Body of pancreas (tissue), 4 donors: Measurements from ENCODE around the gene MBNL1. TPM values are rescaled to one million over a fixed set of nuclear protein-coding genes. Genes with fewer than 3 reads are reported as not detected.

Experiments
- ATAC-seq: fragments of 150-250 bp; one replicate; pipeline ENCODE4 v1.9.1; 2016
- DNase-seq, 4 donors: peaks; one replicate each; pipeline ENCODE4 v3.0.0-alpha.2; 2019
- H3K27ac ChIP-seq, 4 donors: fragments of 200-600 bp; sonication (generic); 1 replicate in 3 of 4; 2 replicates in 1 of 4; pipeline versions ENCODE4 v1.5.1 to v1.6.1; 2016 to 2019; ENCODE audit warnings: mild to moderate bottlenecking in 1 of 4, mixed read lengths in 1 of 4, moderate library complexity in 1 of 4
- H3K27me3 ChIP-seq, 2 donors: fragments of 200-600 bp; sonication (generic); one replicate each; pipeline ENCODE4 v1.6.0; 2016; ENCODE audit warnings: mild to moderate bottlenecking in 1 of 2
- H3K36me3 ChIP-seq, 2 donors: fragments of 200-600 bp; sonication (generic); replicated peaks in 1 of 2; 2 replicates each; pipeline ENCODE4 v1.5.1; 2016; ENCODE audit warnings: low read depth in 2 of 2; ENCODE audit not compliant: insufficient read depth in 1 of 2
- H3K4me1 ChIP-seq: fragments of 200-600 bp; sonication (generic); one replicate; pipeline ENCODE4 v1.6.0; 2016
- H3K4me3 ChIP-seq, 2 donors: fragments of 200-600 bp; sonication (generic); 1 replicate in 1 of 2; 2 replicates in 1 of 2; pipeline ENCODE4 v1.5.1; 2016 to 2019
- H3K9me3 ChIP-seq, 3 donors: fragments of 200-600 bp; sonication (generic); 1 replicate in 2 of 3; 2 replicates in 1 of 3; pipeline ENCODE4 v1.5.1; 2016
- POLR2A ChIP-seq, 3 donors: fragments of 450-650 bp; IDR thresholded peaks; one replicate each; pipeline ENCODE4 v1.6.1; 2016; ENCODE audit warnings: antibody characterized with exemption in 3 of 3, mild to moderate bottlenecking in 2 of 3
- WGBS, 2 donors: methylation state at CpG; one replicate each; pipeline ENCODE4 v1.1.5; 2017; 5-methylcytosine and 5-hydroxymethylcytosine counted together
- intact Hi-C: fragments of 100-400 bp; cut with DNase I; formaldehyde crosslinking; loops from one replicate; pipeline ENCODE4 v1.15.1; 2023
- total RNA-seq, 2 donors: library from RNA; depleted of rRNA; stranded (reverse); fragments of >200 nt; gene quantifications; one replicate each; pipeline ENCODE4 v1.1.0, GENCODE V29; 2016
- TF ChIP-seq, protein P1 (sequence below), 7 experiments: fragments of 450-650 bp in 4 of 7; fragments of 200-600 bp in 3 of 7; sonication (generic) in 3 of 7; IDR thresholded peaks; one replicate each; pipeline ENCODE4 v1.5.1; 2016 to 2019; ENCODE audit warnings: antibody characterized with exemption in 7 of 7

The MBNL1 gene
- total RNA-seq, 2 donors from 2014 or later = 77.3 to 82.4 TPM

DNA sequence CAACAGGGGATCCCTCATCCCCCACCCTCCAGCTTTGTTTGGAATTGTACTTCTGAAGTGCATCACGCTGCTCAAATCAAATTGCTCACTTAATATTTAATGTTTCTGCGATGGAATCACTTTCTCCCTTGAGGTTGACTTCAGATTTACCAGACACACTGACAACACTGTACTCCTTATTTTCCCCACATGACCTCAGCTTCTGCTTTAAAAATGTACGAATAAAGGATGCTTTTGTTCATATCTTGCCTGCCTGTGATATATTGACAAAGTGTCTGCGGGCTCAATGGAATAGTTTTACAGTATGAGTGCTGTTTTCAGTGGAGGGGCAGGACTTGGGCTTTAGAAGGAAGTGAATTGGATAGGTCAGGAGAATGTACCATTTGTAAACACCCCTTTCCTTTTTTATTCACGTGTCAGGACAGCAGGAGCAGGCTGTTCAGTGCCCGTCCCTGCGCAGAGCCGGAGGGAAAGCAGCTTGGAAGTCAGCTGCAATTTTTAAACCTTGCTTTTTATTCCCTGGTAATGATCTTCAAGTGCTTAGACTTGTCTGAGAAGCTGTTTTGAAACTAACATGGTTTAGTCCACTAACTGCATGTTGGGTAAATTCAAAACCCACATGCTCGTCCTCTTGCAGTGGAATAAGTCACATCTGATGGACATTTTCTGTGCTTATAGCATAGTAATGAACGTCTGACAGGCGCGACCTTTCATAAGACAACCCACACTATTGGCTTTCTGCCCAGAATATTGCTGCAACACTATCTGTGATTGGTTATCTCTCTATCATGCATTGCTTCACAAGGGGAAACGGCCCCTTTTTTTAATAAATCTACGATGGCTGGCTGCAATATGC is 29.9 kb downstream of the MBNL1 start:
- TF ChIP-seq, protein P1, sequence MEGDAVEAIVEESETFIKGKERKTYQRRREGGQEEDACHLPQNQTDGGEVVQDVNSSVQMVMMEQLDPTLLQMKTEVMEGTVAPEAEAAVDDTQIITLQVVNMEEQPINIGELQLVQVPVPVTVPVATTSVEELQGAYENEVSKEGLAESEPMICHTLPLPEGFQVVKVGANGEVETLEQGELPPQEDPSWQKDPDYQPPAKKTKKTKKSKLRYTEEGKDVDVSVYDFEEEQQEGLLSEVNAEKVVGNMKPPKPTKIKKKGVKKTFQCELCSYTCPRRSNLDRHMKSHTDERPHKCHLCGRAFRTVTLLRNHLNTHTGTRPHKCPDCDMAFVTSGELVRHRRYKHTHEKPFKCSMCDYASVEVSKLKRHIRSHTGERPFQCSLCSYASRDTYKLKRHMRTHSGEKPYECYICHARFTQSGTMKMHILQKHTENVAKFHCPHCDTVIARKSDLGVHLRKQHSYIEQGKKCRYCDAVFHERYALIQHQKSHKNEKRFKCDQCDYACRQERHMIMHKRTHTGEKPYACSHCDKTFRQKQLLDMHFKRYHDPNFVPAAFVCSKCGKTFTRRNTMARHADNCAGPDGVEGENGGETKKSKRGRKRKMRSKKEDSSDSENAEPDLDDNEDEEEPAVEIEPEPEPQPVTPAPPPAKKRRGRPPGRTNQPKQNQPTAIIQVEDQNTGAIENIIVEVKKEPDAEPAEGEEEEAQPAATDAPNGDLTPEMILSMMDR (IDR thresholded peaks at IDR 0.05) = no peak
- peak in 2 of 3 donors; percentile 65 to 71 for TF ChIP-seq POLR2A (IDR thresholded peaks at IDR 0.05)
- whole genome bisulfite sequencing, 2 donors = 1 to 2% methylated on average over 14 of the region's 14 CpGs
- no peaks in the 10 kb centered on the region for H3K36me3 ChIP-seq
- peak; percentile 44 to 83 (median 61) for DNase-seq
- no peaks in the 10 kb centered on the region for H3K27me3 ChIP-seq
- H3K4me1 ChIP-seq = peaks cover 65% of the 10 kb centered on the region
- peak; percentile 72 for ATAC-seq
- intact Hi-C loops = no loop called here
- no peak overlapping the region for H3K4me3 ChIP-seq
- peak overlapping the region; percentile 73 to 90 (median 84) for H3K27ac ChIP-seq
- H3K9me3 ChIP-seq = no peaks in the 10 kb centered on the region

DNA sequence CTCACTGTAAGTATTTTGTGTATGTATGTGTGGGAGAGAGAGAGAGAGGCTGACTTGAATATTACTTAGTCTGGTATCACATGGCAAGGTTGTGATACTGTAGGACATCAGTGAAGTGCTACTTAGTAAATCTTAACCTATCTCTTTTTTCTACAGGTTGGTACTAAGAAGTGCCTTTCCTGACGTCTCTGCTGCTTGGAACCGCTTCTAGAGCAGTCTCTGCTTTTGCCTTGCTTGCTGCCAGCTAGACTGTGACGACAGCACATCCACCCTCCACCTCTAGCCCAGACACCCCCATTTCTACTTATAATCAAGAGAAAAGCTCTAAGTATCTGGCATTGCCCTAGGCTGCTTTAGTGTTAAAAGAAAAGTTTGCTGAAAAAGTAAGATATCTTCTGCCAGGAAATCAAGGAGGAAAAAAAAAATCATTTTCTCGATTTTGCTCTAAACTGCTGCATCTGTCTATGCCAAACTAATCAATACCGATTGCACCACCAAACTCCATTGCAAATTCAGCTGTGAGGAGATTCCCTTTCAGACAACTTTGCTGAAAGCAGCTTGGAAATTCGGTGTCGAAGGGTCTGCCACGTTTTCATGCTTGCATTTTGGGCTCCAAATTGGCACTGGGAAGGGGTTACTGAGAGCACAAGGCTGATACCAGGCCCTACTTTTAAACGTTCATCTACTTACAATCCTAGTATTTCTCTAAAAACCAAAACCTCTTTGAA is 30.7 kb downstream of the MBNL1 start:
- no peaks in the 10 kb centered on the region for H3K9me3 ChIP-seq
- DNase-seq (peak in 3 of 4 donors; percentile 19 to 42 (median 25)), ATAC-seq (peak; percentile 13)
- no peak overlapping the region for H3K4me3 ChIP-seq
- TF ChIP-seq, protein P1 (IDR thresholded peaks at IDR 0.05) = no peak
- TF ChIP-seq POLR2A (IDR thresholded peaks at IDR 0.05) = no peak
- no peaks in the 10 kb centered on the region for H3K36me3 ChIP-seq
- H3K4me1 ChIP-seq = peaks cover 73% of the 10 kb centered on the region
- WGBS, 2 donors = 18 to 26% methylated on average over 9 of the region's 9 CpGs
- intact Hi-C loops = no loop called here
- no peaks in the 10 kb centered on the region for H3K27me3 ChIP-seq
- H3K27ac ChIP-seq = peak overlapping the region; percentile 73 to 90 (median 84)

DNA sequence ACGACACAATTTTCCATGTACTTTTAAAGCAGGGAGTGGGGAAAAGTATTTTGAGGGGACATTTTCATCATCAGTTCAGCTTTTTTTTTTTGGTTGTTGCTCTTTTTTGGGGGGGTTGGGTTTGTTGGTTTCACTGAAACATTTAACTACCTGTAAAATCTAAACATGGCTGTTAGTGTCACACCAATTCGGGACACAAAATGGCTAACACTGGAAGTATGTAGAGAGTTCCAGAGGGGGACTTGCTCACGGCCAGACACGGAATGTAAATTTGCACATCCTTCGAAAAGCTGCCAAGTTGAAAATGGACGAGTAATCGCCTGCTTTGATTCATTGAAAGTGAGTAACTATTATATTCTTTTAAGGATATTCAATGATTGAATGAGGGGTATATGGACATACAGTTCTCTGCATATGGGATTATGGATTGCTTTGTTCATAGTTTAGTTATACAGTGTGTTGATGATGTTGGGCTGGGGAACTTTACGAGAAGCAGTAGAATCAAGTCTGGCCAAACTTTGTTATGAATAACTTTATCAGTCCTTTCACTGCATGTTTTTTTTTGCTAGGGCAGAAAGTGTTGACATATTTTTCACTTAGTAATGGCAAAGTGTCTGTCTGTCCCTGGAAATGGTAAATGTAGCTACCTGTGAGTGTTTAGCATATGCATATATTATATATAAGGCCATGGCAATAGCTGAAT is 31.5 kb downstream of the MBNL1 start:
- whole genome bisulfite sequencing, 2 donors = 26 to 36% methylated on average over 8 of the region's 8 CpGs

DNA sequence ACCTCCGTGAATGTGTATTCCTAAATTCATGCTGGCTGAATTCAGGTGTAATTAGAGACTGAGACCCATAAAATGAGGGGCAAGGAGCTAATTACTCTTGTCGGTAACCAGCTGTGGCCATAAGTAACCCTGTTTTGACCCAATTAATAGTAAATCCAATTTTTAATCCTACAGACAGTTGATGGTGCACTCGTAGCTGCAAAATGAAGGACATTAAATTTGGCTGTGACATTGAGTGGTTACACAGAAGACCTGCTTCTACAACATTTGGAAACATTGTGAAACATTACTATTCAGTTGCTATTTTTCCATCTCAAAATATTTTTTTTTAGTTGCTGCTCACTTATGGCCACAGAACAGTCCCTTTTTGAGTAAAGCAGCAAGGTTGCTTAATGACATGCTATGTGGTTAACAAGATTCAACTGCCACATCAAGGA is 33.0 kb downstream of the MBNL1 start:
- intact Hi-C loops = no loop called here
- no peak for ATAC-seq
- no peaks in the 10 kb centered on the region for H3K27me3 ChIP-seq
- 13 to 25% methylated on average over 3 of the region's 3 CpGs for WGBS, 2 donors
- no peaks in the 10 kb centered on the region for H3K36me3 ChIP-seq
- DNase-seq = no peak
- H3K4me3 ChIP-seq = no peak overlapping the region
- TF ChIP-seq, protein P1 (IDR thresholded peaks at IDR 0.05) = no peak
- TF ChIP-seq POLR2A (IDR thresholded peaks at IDR 0.05) = no peak
- no peaks in the 10 kb centered on the region for H3K9me3 ChIP-seq
- H3K4me1 ChIP-seq = peaks cover 88% of the 10 kb centered on the region
- peak overlapping the region in 3 of 4 donors; percentile 41 to 90 (median 60) for H3K27ac ChIP-seq

More for the DNA sequence above, 31.5 kb downstream of the MBNL1 start:
- Histone ChIP-seq H3K36me3 (no peaks in the 10 kb centered on the region), H3K27ac (peak overlapping the region in 3 of 4 donors; percentile 81 to 90 (median 87)), H3K27me3 (no peaks in the 10 kb centered on the region), H3K4me3 (no peak overlapping the region), H3K4me1 (peaks cover 81% of the 10 kb centered on the region), H3K9me3 (no peaks in the 10 kb centered on the region)
- ATAC-seq (no peak), DNase-seq (no peak)
- TF ChIP-seq POLR2A (IDR thresholded peaks at IDR 0.05) = no peak
- TF ChIP-seq, protein P1 (IDR thresholded peaks at IDR 0.05) = no peak
- intact Hi-C loops = no loop called here
